Frontal cortex (tissue), 4 donors: Measurements from ENCODE around the gene NR2C2. TPM values are rescaled to one million over a fixed set of nuclear protein-coding genes. Genes with fewer than 3 reads are reported as not detected.

Experiments used
- DNase-seq, 2 donors: peaks; one replicate each; pipeline ENCODE4 v3.0.0; 2012; ENCODE audit warnings: low spot score in 2 of 2
- FAIRE-seq: peaks from 2 replicates; lab custom pipeline; 2012; peaks lifted over from hg19 to GRCh38; lab: Jason Lieb, UNC
- total RNA-seq: library from RNA; depleted of rRNA; stranded (reverse); fragments of >200 nt; gene quantifications from one replicate; pipeline ENCODE4 v1.2.3, GENCODE V29; 2014
- donor health status: control.
- donor health status: control.
- donor health status: control.

NR2C2 gene
- total RNA-seq, 1 donor from 2014 or later = 59.5 TPM

GRCh38 chr3:15052335-15053242, 105.2 kb downstream of the NR2C2 start:
- FAIRE-seq = no peak

GRCh38 chr3:15053541-15053940, 106.2 kb downstream of the NR2C2 start:
- DNase-seq (no peak), FAIRE-seq (no peak)

More at GRCh38 chr3:15052335-15053242, 105.2 kb downstream of the NR2C2 start:
- DNase-seq = no peak

- DNase-seq (no peak), FAIRE-seq (no peak)
Measured at GRCh38 chr3:15055019-15055557, 107.7 kb downstream of the NR2C2 start.

- DNase-seq = no peak
- FAIRE-seq = no peak
Measured at GRCh38 chr3:15056676-15057404, 109.5 kb downstream of the NR2C2 start.

- DNase-seq (no peak), FAIRE-seq (no peak)
Measured at GRCh38 chr3:15060029-15060428, 112.6 kb downstream of the NR2C2 start.

GRCh38 chr3:15063238-15063637, 115.9 kb downstream of the NR2C2 start:
- DNase-seq (peak in 1 of 2 donors; percentile 28), FAIRE-seq (no peak)

- DNase-seq (peak in 1 of 2 donors; percentile 26), FAIRE-seq (no peak)
Measured at GRCh38 chr3:15063656-15064286, 116.4 kb downstream of the NR2C2 start.

GRCh38 chr3:15064299-15064834, 117.0 kb downstream of the NR2C2 start:
- DNase-seq (peak; percentile 43 to 44), FAIRE-seq (no peak)

- FAIRE-seq (no peak), DNase-seq (peak; percentile 89 to 93)
Measured at GRCh38 chr3:15064835-15065549, 117.6 kb downstream of the NR2C2 start, which contains the start of gene MRPS25. Gene MRPS25, minus strand, starts transcription at chr3:15065315. Its CDS starts 121 bp downstream, at chr3:15065194.

- FAIRE-seq (no peak), DNase-seq (no peak)
Measured at GRCh38 chr3:15065550-15066007, 118.2 kb downstream of the NR2C2 start.

- FAIRE-seq (no peak), DNase-seq (no peak)
Measured at GRCh38 chr3:15066467-15066866, 119.1 kb downstream of the NR2C2 start.

GRCh38 chr3:15069441-15069840, 122.1 kb downstream of the NR2C2 start:
- DNase-seq (no peak), FAIRE-seq (no peak)

- no peak for DNase-seq
- no peak for FAIRE-seq
Measured at GRCh38 chr3:15071699-15072098, 124.3 kb downstream of the NR2C2 start.

- FAIRE-seq (no peak), DNase-seq (no peak)
Measured at GRCh38 chr3:15074500-15074899, 127.1 kb downstream of the NR2C2 start.

- DNase-seq = no peak
- no peak for FAIRE-seq
Measured at GRCh38 chr3:15079091-15079490, 131.7 kb downstream of the NR2C2 start.

- FAIRE-seq (no peak), DNase-seq (no peak)
Measured at GRCh38 chr3:15081960-15082664, 134.7 kb downstream of the NR2C2 start.

- FAIRE-seq = no peak
- no peak for DNase-seq
Measured at GRCh38 chr3:15083252-15083651, 135.9 kb downstream of the NR2C2 start.

GRCh38 chr3:15086263-15086662, 138.9 kb downstream of the NR2C2 start:
- DNase-seq = no peak
- no peak for FAIRE-seq
